ENCODE results near the gene EDEM3.
A peak's percentile ranks its signal among the peaks of the same experiment; 100 is the strongest.

Gene EDEM3

GRCh38 chr1:184754476-184755225 lies at the start of gene EDEM3:
Gene EDEM3, minus strand, starts transcription at chr1:184754858. Its CDS starts 212 bp downstream, at chr1:184754646.
- H3K4me3 ChIP-seq (replicated peaks in 1 of 2; ENCODE audit: low read depth in 2 of 2, low read length in 2 of 2) = peak within 1 kb of the TSS; percentile 96 to 99
- TF ChIP-seq CTCF (IDR thresholded peaks at IDR 0.05; ENCODE audit: low read depth, low read length) = no peak

GRCh38 chr1:184804220-184804619 lies 49.6 kb upstream of the EDEM3 start:
- no peak for DNase-seq (ENCODE audit: low read depth in 2 of 2)
- no peak overlapping the region for H3K4me3 ChIP-seq (replicated peaks in 1 of 2; ENCODE audit: low read depth in 2 of 2, low read length in 2 of 2)
- no peak for TF ChIP-seq CTCF (IDR thresholded peaks at IDR 0.05; ENCODE audit: low read depth, low read length)

More at GRCh38 chr1:184754476-184755225, at the start of gene EDEM3:
- DNase-seq (ENCODE audit: low read depth in 2 of 2) = peak; percentile 99 to 100

GRCh38 chr1:184803180-184803492 lies 48.5 kb upstream of the EDEM3 start:
- no peak for TF ChIP-seq CTCF (IDR thresholded peaks at IDR 0.05; ENCODE audit: low read depth, low read length)
- DNase-seq (ENCODE audit: low read depth in 2 of 2) = peak in 1 of 2 donors; percentile 36

GRCh38 chr1:184802354-184803179 lies 47.9 kb upstream of the EDEM3 start:
- H3K4me3 ChIP-seq (replicated peaks in 1 of 2; ENCODE audit: low read depth in 2 of 2, low read length in 2 of 2) = no peak overlapping the region
- DNase-seq (ENCODE audit: low read depth in 2 of 2) = no peak
- TF ChIP-seq CTCF (IDR thresholded peaks at IDR 0.05; ENCODE audit: low read depth, low read length) = no peak

More at GRCh38 chr1:184803180-184803492, 48.5 kb upstream of the EDEM3 start:
- no peak overlapping the region for H3K4me3 ChIP-seq (replicated peaks in 1 of 2; ENCODE audit: low read depth in 2 of 2, low read length in 2 of 2)

- H3K4me3 ChIP-seq (replicated peaks in 1 of 2; ENCODE audit: low read depth in 2 of 2, low read length in 2 of 2) = no peak overlapping the region
- TF ChIP-seq CTCF (IDR thresholded peaks at IDR 0.05; ENCODE audit: low read depth, low read length) = no peak
- peak; percentile 66 to 77 for DNase-seq (ENCODE audit: low read depth in 2 of 2)
Observed at GRCh38 chr1:184801503-184801902, 46.8 kb upstream of the EDEM3 start.

- no peak for TF ChIP-seq CTCF (IDR thresholded peaks at IDR 0.05; ENCODE audit: low read depth, low read length)
- DNase-seq (ENCODE audit: low read depth in 2 of 2) = no peak
- no peak overlapping the region for H3K4me3 ChIP-seq (replicated peaks in 1 of 2; ENCODE audit: low read depth in 2 of 2, low read length in 2 of 2)
Observed at GRCh38 chr1:184800876-184801275, 46.2 kb upstream of the EDEM3 start.

Measured in cardiac fibroblast (primary cell).